ENCODE results near the gene AMPD2. TPM values are rescaled to one million over a fixed set of nuclear protein-coding genes. Genes with fewer than 3 reads are reported as not detected.

Gene AMPD2
- polyA plus RNA-seq, 2 of the 4 experiments (the other 2 are of a cell fraction): 19.3 to 47.2 TPM

- no peak for TF ChIP-seq ZNF302 (CRISPR knock-in tag; IDR thresholded peaks at IDR 0.05)
- no peak for TF ChIP-seq HMGXB4 (CRISPR knock-in tag; IDR thresholded peaks at IDR 0.05; ENCODE audit: borderline replicate concordance)
- no peak for TF ChIP-seq HOXB5 (CRISPR knock-in tag; IDR thresholded peaks at IDR 0.05)
- no peak for TF ChIP-seq JUNB (IDR thresholded peaks at IDR 0.05)
- TF ChIP-seq EHF (CRISPR knock-in tag; IDR thresholded peaks at IDR 0.05): no peak
- TF ChIP-seq RCOR1 (IDR thresholded peaks at IDR 0.05; ENCODE audit: low read depth, low read length): no peak
- TF ChIP-seq TP53 (CRISPR knock-in tag; IDR thresholded peaks at IDR 0.05): no peak
- TF ChIP-seq CHD4 (IDR thresholded peaks at IDR 0.05; ENCODE audit: borderline replicate concordance): no peak
- TF ChIP-seq KDM1A (IDR thresholded peaks at IDR 0.05; ENCODE audit: low read depth): no peak
- TF ChIP-seq CBX8 (IDR thresholded peaks at IDR 0.05): no peak
- no peak for TF ChIP-seq HOXB13 (CRISPR knock-in tag; IDR thresholded peaks at IDR 0.05; ENCODE audit: low read depth)
Observed at GRCh38 chr1:109658533-109659042, 39.0 kb downstream of the AMPD2 start (continued).

GRCh38 chr1:109659145-109659544 is 39.5 kb downstream of the AMPD2 start:
- H3K9me3 ChIP-seq: no peaks in the 10 kb centered on the region
- peaks cover 9% of the 10 kb centered on the region; the same call in 1 of the 3 replicates for H3K4me1 ChIP-seq
- H3K4me2 ChIP-seq: no peak overlapping the region
- POLR2A ChIA-PET: no interaction called here
- DNase-seq (ENCODE audit: low read depth in 1 of 2, low spot score in 1 of 2) (no peak), FAIRE-seq (no peak), ATAC-seq (no peak)
- H3K4me3 ChIP-seq: no peak overlapping the region
- CTCF ChIA-PET: interaction anchor here (1.5 to 10.6 kb wide), 4 partner anchors 10 to 114 kb away, joined by 5 to 187 read pairs (median 7); no protein-coding TSS in a partner anchor
- no peak overlapping the region for H3K27ac ChIP-seq
- 50% methylated on average over 2 of the region's 2 CpGs for WGBS (ENCODE audit: missing lambda C conversion rate)
- TF ChIP-seq JUN (IDR thresholded peaks at IDR 0.05): no peak
- no peak for TF ChIP-seq KDM1A (IDR thresholded peaks at IDR 0.05; ENCODE audit: low read depth)
- no peak for TF ChIP-seq RAD21 (conservative IDR thresholded peaks at IDR 0.05 in 1 of 2, IDR thresholded peaks at IDR 0.05 in 1 of 2)
- no peak for TF ChIP-seq ELK1 (IDR thresholded peaks at IDR 0.05; ENCODE audit: low read depth, low read length)
- TF ChIP-seq ZFP36 (IDR thresholded peaks at IDR 0.05; ENCODE audit: borderline replicate concordance, partially characterized antibody): no peak
- TF ChIP-seq ZNF302 (CRISPR knock-in tag; IDR thresholded peaks at IDR 0.05): no peak
- TF ChIP-seq MYC (IDR thresholded peaks at IDR 0.05; ENCODE audit: borderline replicate concordance, low read length): no peak
- TF ChIP-seq PHF8 (IDR thresholded peaks at IDR 0.05; ENCODE audit: borderline replicate concordance, low read depth): no peak
- TF ChIP-seq NPAS2 (CRISPR knock-in tag; IDR thresholded peaks at IDR 0.05; ENCODE audit: borderline replicate concordance): no peak
- TF ChIP-seq, protein P1, sequence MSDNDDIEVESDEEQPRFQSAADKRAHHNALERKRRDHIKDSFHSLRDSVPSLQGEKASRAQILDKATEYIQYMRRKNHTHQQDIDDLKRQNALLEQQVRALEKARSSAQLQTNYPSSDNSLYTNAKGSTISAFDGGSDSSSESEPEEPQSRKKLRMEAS (IDR thresholded peaks at IDR 0.05): no peak
- TF ChIP-seq FOXS1 (CRISPR knock-in tag; IDR thresholded peaks at IDR 0.05): no peak
- no peak for TF ChIP-seq POLR2AphosphoS2 (conservative IDR thresholded peaks at IDR 0.05; ENCODE audit: low read length)
- TF ChIP-seq JUNB (IDR thresholded peaks at IDR 0.05): no peak
- no peak for TF ChIP-seq NFE2L2 (conservative IDR thresholded peaks at IDR 0.05; ENCODE audit: low read length)
- TF ChIP-seq BCL3 (IDR thresholded peaks at IDR 0.05): no peak
